ENCODE results near the gene TTC12. TPM values are rescaled to one million over a fixed set of nuclear protein-coding genes. Genes with fewer than 3 reads are reported as not detected.

Gene TTC12
- total and polyA plus RNA-seq, 2 donors (not counting 1 experiment from before 2014, with no cell fraction given): 9.9 to 11.9 TPM

- DNase-seq (ENCODE audit: low read depth in 2 of 2): no peak
- Histone ChIP-seq H3K27ac (ENCODE audit: insufficient read depth, low read length) (no peak overlapping the region), H2AFZ (ENCODE audit: low read length) (no peak overlapping the region)
These were observed 51.5 kb downstream of the TTC12 start for GRCh38 chr11:113365895-113366294.

GRCh38 chr11:113369411-113369810, 55.0 kb downstream of the TTC12 start:
- no peaks in the 10 kb centered on the region for H3K79me2 ChIP-seq (ENCODE audit: control insufficient read depth, insufficient read depth, low read length)

More at GRCh38 chr11:113365895-113366294, 51.5 kb downstream of the TTC12 start:
- H4K20me1 ChIP-seq (ENCODE audit: control insufficient read depth, extremely low read depth, insufficient read depth, low read length): no peaks in the 10 kb centered on the region
- H3K36me3 ChIP-seq (ENCODE audit: control insufficient read depth, insufficient read depth, low read length): no peaks in the 10 kb centered on the region
- no peak overlapping the region for H3K4me3 ChIP-seq (replicated peaks in 1 of 4; ENCODE audit: control extremely low read depth in 1 of 4, insufficient read depth in 1 of 4, low read depth in 3 of 4, low read length in 4 of 4)
- no peak overlapping the region for H3K4me2 ChIP-seq (ENCODE audit: extremely low read depth, insufficient read depth, low read length)
- H3K27me3 ChIP-seq (ENCODE audit: control insufficient read depth, insufficient read depth, low read length): no peaks in the 10 kb centered on the region
- H3K9me3 ChIP-seq (ENCODE audit: control insufficient read depth, insufficient read depth, low read depth, low read length): no peaks in the 10 kb centered on the region
- no peaks in the 10 kb centered on the region for H3K4me1 ChIP-seq (ENCODE audit: control insufficient read depth, extremely low read depth, insufficient read depth, low read length)
- H3K79me2 ChIP-seq (ENCODE audit: control insufficient read depth, insufficient read depth, low read length): no peaks in the 10 kb centered on the region
- TF ChIP-seq CTCF (conservative IDR thresholded peaks at IDR 0.05 in 1 of 2, IDR thresholded peaks at IDR 0.05 in 1 of 2; ENCODE audit: low read depth in 1 of 2, low read length in 2 of 2) (no peak), EZH2 (IDR thresholded peaks at IDR 0.05; ENCODE audit: low read length, missing control alignments) (no peak)
- H3K9ac ChIP-seq (ENCODE audit: insufficient read depth, low read length): no peak overlapping the region

GRCh38 chr11:113370634-113371033, 56.3 kb downstream of the TTC12 start:
- Histone ChIP-seq H3K79me2 (ENCODE audit: control insufficient read depth, insufficient read depth, low read length) (no peaks in the 10 kb centered on the region), H3K4me1 (ENCODE audit: control insufficient read depth, extremely low read depth, insufficient read depth, low read length) (no peaks in the 10 kb centered on the region), H3K9ac (ENCODE audit: insufficient read depth, low read length) (no peak overlapping the region), H3K36me3 (ENCODE audit: control insufficient read depth, insufficient read depth, low read length) (no peaks in the 10 kb centered on the region), H2AFZ (ENCODE audit: low read length) (no peak overlapping the region), H3K27me3 (ENCODE audit: control insufficient read depth, insufficient read depth, low read length) (no peaks in the 10 kb centered on the region), H3K4me3 (replicated peaks in 1 of 4; ENCODE audit: control extremely low read depth in 1 of 4, insufficient read depth in 1 of 4, low read depth in 3 of 4, low read length in 4 of 4) (no peak overlapping the region), H3K27ac (ENCODE audit: insufficient read depth, low read length) (no peak overlapping the region), H3K4me2 (ENCODE audit: extremely low read depth, insufficient read depth, low read length) (no peak overlapping the region), H4K20me1 (ENCODE audit: control insufficient read depth, extremely low read depth, insufficient read depth, low read length) (no peaks in the 10 kb centered on the region), H3K9me3 (ENCODE audit: control insufficient read depth, insufficient read depth, low read depth, low read length) (no peaks in the 10 kb centered on the region)
- no peak for DNase-seq (ENCODE audit: low read depth in 2 of 2)
- TF ChIP-seq EZH2 (IDR thresholded peaks at IDR 0.05; ENCODE audit: low read length, missing control alignments): no peak
- no peak for TF ChIP-seq CTCF (conservative IDR thresholded peaks at IDR 0.05 in 1 of 2, IDR thresholded peaks at IDR 0.05 in 1 of 2; ENCODE audit: low read depth in 1 of 2, low read length in 2 of 2)

More at GRCh38 chr11:113369411-113369810, 55.0 kb downstream of the TTC12 start:
- H3K4me2 ChIP-seq (ENCODE audit: extremely low read depth, insufficient read depth, low read length): no peak overlapping the region
- no peak overlapping the region for H3K4me3 ChIP-seq (replicated peaks in 1 of 4; ENCODE audit: control extremely low read depth in 1 of 4, insufficient read depth in 1 of 4, low read depth in 3 of 4, low read length in 4 of 4)
- no peaks in the 10 kb centered on the region for H3K27me3 ChIP-seq (ENCODE audit: control insufficient read depth, insufficient read depth, low read length)
- TF ChIP-seq CTCF (conservative IDR thresholded peaks at IDR 0.05 in 1 of 2, IDR thresholded peaks at IDR 0.05 in 1 of 2; ENCODE audit: low read depth in 1 of 2, low read length in 2 of 2): no peak
- TF ChIP-seq EZH2 (IDR thresholded peaks at IDR 0.05; ENCODE audit: low read length, missing control alignments): no peak
- DNase-seq (ENCODE audit: low read depth in 2 of 2): no peak
- H3K36me3 ChIP-seq (ENCODE audit: control insufficient read depth, insufficient read depth, low read length): no peaks in the 10 kb centered on the region
- H4K20me1 ChIP-seq (ENCODE audit: control insufficient read depth, extremely low read depth, insufficient read depth, low read length): no peaks in the 10 kb centered on the region
- no peak overlapping the region for H3K9ac ChIP-seq (ENCODE audit: insufficient read depth, low read length)
- no peak overlapping the region for H2AFZ ChIP-seq (ENCODE audit: low read length)
- no peaks in the 10 kb centered on the region for H3K4me1 ChIP-seq (ENCODE audit: control insufficient read depth, extremely low read depth, insufficient read depth, low read length)
- no peaks in the 10 kb centered on the region for H3K9me3 ChIP-seq (ENCODE audit: control insufficient read depth, insufficient read depth, low read depth, low read length)
- no peak overlapping the region for H3K27ac ChIP-seq (ENCODE audit: insufficient read depth, low read length)
